ELR (cell line): ENCODE measurements around the gene EVX1.

Experiments
- DNase-seq: peaks from one replicate; pipeline ENCODE4 v3.0.0-alpha.2; 2015; ENCODE audit warnings: low read depth

The EVX1 gene

GRCh38 chr7:27205325-27206280 lies 37.0 kb upstream of the EVX1 start:
- no peak for DNase-seq

DNA sequence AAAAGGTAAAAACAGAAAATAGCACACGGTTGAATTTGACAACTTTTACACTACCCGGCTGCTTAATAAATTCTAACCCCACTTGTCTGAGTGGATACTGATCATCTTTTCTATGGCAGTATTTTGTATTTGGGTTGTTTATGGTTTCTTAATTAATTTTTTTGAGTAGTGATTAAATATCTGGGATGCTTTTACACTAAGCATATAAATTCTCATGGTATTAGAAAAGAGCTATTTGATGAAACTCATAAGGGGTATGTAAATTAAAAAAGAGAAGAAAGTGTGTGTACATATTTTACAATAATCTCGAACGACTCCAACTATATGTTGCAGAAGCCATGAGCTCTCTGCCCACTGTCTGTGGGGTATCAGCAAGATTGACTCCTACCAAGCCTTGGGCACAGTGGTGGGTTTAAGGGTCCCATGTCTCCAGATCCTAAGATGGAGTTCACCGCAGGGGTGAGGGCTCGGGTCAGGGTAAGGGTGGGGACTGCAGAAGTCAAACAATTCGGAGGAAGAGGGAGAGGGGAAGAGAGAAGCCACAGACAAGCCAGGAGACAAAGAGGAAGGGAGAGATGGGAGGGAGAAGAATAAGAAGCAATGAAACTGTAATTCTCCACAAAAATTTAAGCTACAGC lies 35.1 kb upstream of the EVX1 start:
- DNase-seq: no peak

DNA sequence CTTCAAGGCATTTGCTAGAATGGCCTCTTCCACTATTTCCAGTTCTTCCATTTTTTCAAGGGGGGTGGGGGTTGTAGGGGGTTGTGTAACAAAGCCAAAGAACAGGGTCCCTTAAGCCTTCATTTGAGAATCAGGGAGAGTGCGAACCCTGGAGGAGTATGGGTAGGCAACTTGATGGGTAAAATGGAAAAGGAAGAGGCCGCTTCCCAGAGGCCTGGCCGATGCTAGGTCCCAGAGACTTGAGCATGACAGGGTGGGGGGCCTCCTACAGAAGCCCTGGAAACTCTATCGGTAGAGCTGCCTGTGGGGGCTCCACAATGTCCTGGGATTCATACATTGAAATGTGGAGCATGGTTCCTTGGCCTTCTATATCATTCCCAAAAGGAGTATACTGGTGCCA lies 33.6 kb upstream of the EVX1 start:
- no peak for DNase-seq

GRCh38 chr7:27209933-27210440 lies 32.6 kb upstream of the EVX1 start:
- no peak for DNase-seq

DNA sequence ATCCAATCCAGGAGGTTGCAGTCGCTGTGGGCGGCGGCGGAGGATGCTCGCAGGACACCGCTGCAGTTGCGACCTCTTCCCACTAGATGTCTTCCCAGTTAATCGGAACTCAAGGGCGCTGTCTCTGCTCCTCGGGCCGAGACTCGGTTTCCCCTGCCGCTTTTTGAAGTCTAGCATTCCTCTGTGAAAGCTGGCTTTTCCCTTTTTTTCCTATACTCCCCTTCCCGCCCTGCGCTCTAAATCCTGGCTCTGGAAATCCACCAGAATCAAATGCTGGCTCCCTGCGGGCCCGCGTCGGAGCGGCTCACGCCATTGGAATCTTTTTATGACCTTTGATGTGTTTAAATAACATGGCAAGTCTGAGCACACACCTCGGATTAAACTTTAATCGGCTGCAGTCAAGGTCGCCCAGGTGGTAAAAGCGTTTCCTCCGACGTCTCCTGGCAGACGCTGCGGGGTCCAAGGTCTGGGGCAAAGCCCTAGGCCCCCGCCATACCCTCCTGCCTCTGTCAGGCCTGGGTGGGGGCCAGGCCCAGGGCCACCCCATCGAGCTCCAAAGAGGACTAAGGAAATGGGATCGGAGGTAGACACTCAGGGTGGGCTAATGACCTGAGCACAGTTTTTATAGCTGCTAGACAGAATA lies 32.0 kb upstream of the EVX1 start:
- peak; percentile 73 for DNase-seq

DNA sequence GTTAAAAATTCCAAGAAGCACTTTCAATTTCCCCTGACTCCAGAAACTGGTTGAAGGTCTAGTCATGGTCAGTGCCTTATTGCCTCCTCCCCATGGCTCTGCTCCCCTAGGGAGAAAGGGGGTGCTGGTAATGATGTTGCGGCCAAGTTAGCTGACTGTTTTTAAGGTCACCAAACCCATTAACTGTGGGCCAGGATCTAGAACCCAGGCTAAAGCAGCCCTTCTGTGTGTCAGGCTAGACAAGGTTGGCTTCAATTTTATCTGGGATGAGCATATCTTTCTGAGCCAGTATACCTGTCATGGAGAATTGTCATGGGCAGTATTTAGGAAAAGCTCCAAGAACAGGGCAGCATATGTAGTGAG lies 31.5 kb upstream of the EVX1 start:
- no peak for DNase-seq

GRCh38 chr7:27211764-27212204 lies 30.8 kb upstream of the EVX1 start:
- no peak for DNase-seq

DNA sequence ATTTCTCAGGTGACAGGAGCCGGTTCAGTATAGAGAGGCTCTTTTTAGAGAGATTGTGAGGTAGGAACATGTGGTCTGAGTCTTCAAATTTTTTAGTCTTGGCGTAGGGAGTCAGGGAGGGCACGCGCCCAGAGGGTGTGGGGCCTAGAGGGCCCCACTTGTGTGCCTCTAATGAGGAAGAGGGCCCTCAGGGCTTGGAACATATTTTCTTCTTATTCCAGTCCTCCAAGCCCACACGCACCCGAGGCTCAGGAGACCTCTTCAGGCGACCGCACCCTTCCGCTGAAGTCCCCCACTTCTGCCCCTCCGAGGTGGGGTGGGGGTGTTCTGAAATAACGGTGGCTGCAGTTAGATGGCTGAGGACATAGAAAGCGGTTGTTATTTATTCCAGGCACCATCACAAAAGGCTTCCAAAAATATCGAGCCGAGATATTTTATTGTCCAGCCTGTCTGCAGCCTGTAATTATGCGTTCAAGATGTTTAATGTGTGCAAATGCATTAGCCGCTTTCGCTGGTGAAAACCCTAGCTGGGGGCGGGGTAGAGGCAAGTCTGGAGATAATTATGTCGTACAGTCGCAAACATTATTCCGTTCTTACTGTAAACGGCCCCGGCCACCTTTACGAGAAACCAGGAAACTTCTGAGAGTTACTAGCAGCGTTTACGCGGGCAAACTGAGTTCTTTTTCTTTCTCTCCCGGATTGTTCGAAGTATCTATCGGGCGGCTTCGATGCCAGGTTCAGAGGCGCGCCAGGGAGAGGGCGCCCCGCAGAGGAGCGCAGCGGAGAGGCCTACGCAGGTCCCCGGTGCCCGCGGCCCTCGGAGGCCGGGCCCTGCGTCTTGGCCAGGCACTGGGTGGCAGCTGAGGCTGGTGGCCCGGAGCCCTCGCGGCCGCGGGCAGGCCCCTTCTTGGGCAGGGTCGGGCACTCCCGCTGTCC lies 29.8 kb upstream of the EVX1 start:
- no peak for DNase-seq

- no peak for DNase-seq
These were observed 29.0 kb upstream of the EVX1 start for GRCh38 chr7:27213433-27214238.

- no peak for DNase-seq
These were observed 28.2 kb upstream of the EVX1 start for GRCh38 chr7:27214239-27214950.

DNA sequence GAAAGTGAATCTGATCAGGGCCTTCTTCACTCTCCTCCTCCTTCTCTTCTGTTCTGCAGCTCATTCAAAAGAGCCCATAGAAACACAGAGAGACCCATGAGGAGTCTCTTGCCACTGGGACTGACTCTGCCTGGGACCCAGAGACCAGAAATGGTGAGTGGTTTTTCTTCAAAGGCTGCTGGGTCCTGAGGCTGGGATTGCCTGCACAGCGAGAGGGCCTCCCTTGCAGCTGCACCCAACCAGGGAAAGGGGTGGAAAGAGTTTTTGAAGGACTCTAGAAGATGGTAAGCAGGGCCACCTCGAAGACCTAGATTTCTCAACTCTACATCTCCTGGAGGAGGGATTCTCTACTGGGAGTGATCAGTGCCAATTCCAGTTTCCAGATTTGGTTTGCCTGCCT lies 27.2 kb upstream of the EVX1 start:
- DNase-seq: no peak

DNA sequence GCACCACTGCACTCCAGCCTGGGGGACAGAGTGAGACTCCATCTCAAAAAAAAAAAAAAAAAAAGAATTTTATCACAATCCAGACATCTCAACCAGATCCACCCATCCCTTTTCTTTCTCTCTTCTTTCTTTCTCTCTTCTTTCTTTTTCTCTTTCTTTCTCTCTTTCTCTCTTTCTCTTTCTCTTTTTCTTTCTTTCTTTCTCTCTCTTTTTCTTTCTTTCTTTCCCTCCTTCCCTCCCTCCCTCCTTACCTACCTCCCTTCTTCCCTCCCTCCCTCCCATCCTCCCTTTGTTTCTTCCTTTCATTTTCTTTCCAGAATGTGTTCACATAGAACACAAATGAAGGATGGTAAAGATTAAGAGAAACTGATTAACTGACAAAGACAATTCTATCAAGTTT lies 24.7 kb upstream of the EVX1 start:
- DNase-seq: no peak

DNA sequence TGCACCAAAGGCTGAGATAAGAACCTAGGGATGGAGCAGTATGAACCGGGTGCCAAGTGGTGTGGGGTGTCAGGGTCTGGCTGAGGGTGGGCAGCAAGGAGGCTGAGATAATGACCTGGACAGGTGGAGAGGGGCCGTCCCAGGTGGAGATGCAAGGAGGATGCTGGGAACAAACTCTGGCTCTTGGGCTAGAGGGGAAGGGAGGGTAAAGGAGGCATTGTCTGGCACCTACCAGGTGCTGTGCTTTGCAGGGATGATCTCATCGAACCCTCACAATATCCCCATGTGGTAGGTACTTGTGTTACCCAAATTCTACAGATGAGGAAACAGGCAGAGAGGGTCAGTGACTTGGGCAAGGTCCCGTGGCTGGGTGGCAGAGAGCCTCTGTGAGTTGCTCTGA lies 22.8 kb upstream of the EVX1 start:
- DNase-seq: no peak

- no peak for DNase-seq
These were observed 22.1 kb upstream of the EVX1 start for GRCh38 chr7:27220440-27220955.

GRCh38 chr7:27221201-27221797 lies 21.3 kb upstream of the EVX1 start:
- DNase-seq: peak; percentile 22

DNA sequence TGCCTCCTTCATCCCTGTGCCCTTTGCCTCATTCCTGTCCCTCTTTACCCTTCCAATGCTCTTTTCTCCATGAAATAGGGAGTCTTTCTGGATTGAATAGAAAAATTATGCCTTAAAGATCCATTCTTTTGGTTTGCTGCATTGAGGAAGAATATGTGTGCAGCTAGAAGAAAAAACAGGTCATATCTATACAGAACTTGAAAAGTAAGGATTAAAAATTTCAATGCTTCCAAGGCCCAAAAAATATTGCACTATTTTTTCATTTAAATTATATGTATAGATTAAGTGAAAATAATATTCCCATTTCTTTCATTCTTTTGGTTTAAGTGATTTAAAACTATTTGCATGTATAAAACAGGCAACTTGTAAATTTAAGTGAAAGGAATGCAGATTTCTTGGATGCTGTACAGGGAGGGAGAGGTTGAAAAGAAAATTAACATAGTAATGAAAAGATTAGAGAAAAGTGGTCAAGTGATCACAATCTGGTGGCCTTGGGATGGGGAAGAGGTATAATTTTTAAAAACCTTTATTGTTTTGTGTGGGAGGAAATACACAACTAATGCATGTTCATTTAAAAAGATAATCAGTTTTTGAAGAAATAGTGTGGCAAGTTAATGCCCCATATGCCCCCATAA lies 18.5 kb upstream of the EVX1 start:
- no peak for DNase-seq

GRCh38 chr7:27224983-27225934 lies 17.3 kb upstream of the EVX1 start:
- no peak for DNase-seq

- no peak for DNase-seq
These were observed 13.2 kb upstream of the EVX1 start for GRCh38 chr7:27229448-27229847.
